ENCODE data around the gene SYNGR3. TPM values are rescaled to one million over a fixed set of nuclear protein-coding genes. Genes with fewer than 3 reads are reported as not detected.
"Not testable (repeated sequence)": the region's sequence is repeated elsewhere in the genome, so short reads cannot be mapped to it uniquely, and the experiment has no call there.

Gene SYNGR3
- total RNA-seq, 2 donors from 2014 or later = 1.5 to 1.9 TPM

GRCh38 chr16:1947369-1947670 lies 42.5 kb upstream of the SYNGR3 start:
- no peak for DNase-seq
- intact Hi-C loops (cut with DNase I) = no loop called here
- TF ChIP-seq CTCF (IDR thresholded peaks at IDR 0.05) = no peak
- Histone ChIP-seq H3K4me1 (peaks cover 1% of the 10 kb centered on the region), H3K9ac (ENCODE audit: low read depth in 2 of 2, low read length in 2 of 2) (no peak overlapping the region), H3K27ac (no peak overlapping the region), H3K4me3 (no peak overlapping the region), H3K36me3 (no peaks in the 10 kb centered on the region), H3K27me3 (no peaks in the 10 kb centered on the region), H3K9me3 (no peaks in the 10 kb centered on the region)

GRCh38 chr16:1949507-1949906 lies 40.3 kb upstream of the SYNGR3 start:
- Histone ChIP-seq H3K4me1 (no peaks in the 10 kb centered on the region), H3K9me3 (no peaks in the 10 kb centered on the region), H3K27me3 (no peaks in the 10 kb centered on the region), H3K27ac (no peak overlapping the region), H3K36me3 (no peaks in the 10 kb centered on the region), H3K4me3 (no peak overlapping the region), H3K9ac (ENCODE audit: low read depth in 2 of 2, low read length in 2 of 2) (no peak overlapping the region)
- no peak for DNase-seq
- intact Hi-C loops (cut with DNase I) = no loop called here
- TF ChIP-seq CTCF (IDR thresholded peaks at IDR 0.05) = no peak

- DNase-seq = no peak
- Histone ChIP-seq H3K4me1 (no peaks in the 10 kb centered on the region), H3K4me3 (no peak overlapping the region), H3K36me3 (no peaks in the 10 kb centered on the region), H3K27ac (no peak overlapping the region), H3K9me3 (no peaks in the 10 kb centered on the region), H3K9ac (ENCODE audit: low read depth in 2 of 2, low read length in 2 of 2) (no peak overlapping the region), H3K27me3 (no peaks in the 10 kb centered on the region)
- no peak for TF ChIP-seq CTCF (IDR thresholded peaks at IDR 0.05)
- intact Hi-C loops (cut with DNase I) = no loop called here
Measured at GRCh38 chr16:1950047-1950446, 39.7 kb upstream of the SYNGR3 start.

- H3K4me1 ChIP-seq = no peaks in the 10 kb centered on the region
- intact Hi-C loops (cut with DNase I) = no loop called here
- H3K9ac ChIP-seq (ENCODE audit: low read depth in 2 of 2, low read length in 2 of 2) = no peak overlapping the region
- DNase-seq = no peak
- no peaks in the 10 kb centered on the region for H3K27me3 ChIP-seq
- TF ChIP-seq CTCF (IDR thresholded peaks at IDR 0.05) = no peak
- H3K9me3 ChIP-seq = no peaks in the 10 kb centered on the region
- no peak overlapping the region for H3K27ac ChIP-seq
- no peak overlapping the region for H3K4me3 ChIP-seq
- H3K36me3 ChIP-seq = no peaks in the 10 kb centered on the region
Measured at GRCh38 chr16:1950559-1950958, 39.2 kb upstream of the SYNGR3 start.

GRCh38 chr16:1953734-1954133 lies 36.0 kb upstream of the SYNGR3 start:
- Histone ChIP-seq H3K4me1 (no peaks in the 10 kb centered on the region), H3K27ac (no peak overlapping the region), H3K27me3 (no peaks in the 10 kb centered on the region), H3K9ac (ENCODE audit: low read depth in 2 of 2, low read length in 2 of 2) (no peak overlapping the region), H3K9me3 (no peaks in the 10 kb centered on the region), H3K4me3 (no peak overlapping the region), H3K36me3 (no peaks in the 10 kb centered on the region)
- no peak for TF ChIP-seq CTCF (IDR thresholded peaks at IDR 0.05)
- no peak for DNase-seq
- intact Hi-C loops (cut with DNase I) = no loop called here

GRCh38 chr16:1957434-1958142 lies 32.2 kb upstream of the SYNGR3 start:
- H3K9ac ChIP-seq (ENCODE audit: low read depth in 2 of 2, low read length in 2 of 2); DNase-seq; intact Hi-C loops (cut with DNase I); H3K36me3 ChIP-seq; H3K4me1 ChIP-seq; H3K27ac ChIP-seq; H3K4me3 ChIP-seq; H3K27me3 ChIP-seq; H3K9me3 ChIP-seq: not testable (repeated sequence)

- intact Hi-C loops (cut with DNase I); H3K4me3 ChIP-seq; H3K9me3 ChIP-seq; H3K36me3 ChIP-seq; H3K27ac ChIP-seq; H3K4me1 ChIP-seq; DNase-seq; H3K27me3 ChIP-seq; H3K9ac ChIP-seq (ENCODE audit: low read depth in 2 of 2, low read length in 2 of 2): not testable (repeated sequence)
Measured at GRCh38 chr16:1958143-1958491, 31.7 kb upstream of the SYNGR3 start.

All from colonic mucosa (tissue), 4 donors.